Measurements from ENCODE around the gene LGI4.

The LGI4 gene

GRCh38 chr19:35094656-35095055 lies 40.2 kb downstream of the LGI4 start:
- Histone ChIP-seq H3K36me3 (replicated peaks in 1 of 2; ENCODE audit: control insufficient read depth in 2 of 2, insufficient read depth in 2 of 2, low read length in 2 of 2) (no peaks in the 10 kb centered on the region), H3K18ac (ENCODE audit: low read length) (no peak overlapping the region), H3K4me1 (ENCODE audit: control insufficient read depth in 2 of 2, insufficient read depth in 1 of 2, low read depth in 1 of 2, low read length in 2 of 2) (peaks cover 0 to 3% of the 10 kb centered on the region in 2 donors), H2AK5ac (ENCODE audit: low read depth, low read length) (no peak overlapping the region), H4K91ac (ENCODE audit: low read depth, low read length, poor library complexity) (no peak overlapping the region), H3K79me1 (ENCODE audit: low read depth, low read length) (peaks cover 3% of the 10 kb centered on the region), H4K8ac (ENCODE audit: low read depth, low read length) (no peak overlapping the region), H2BK15ac (ENCODE audit: low read length) (no peak overlapping the region), H3K9me3 (replicated peaks in 1 of 2; ENCODE audit: control insufficient read depth in 2 of 2, insufficient read depth in 1 of 2, low read depth in 1 of 2, low read length in 2 of 2) (no peaks in the 10 kb centered on the region), H3K27ac (replicated peaks; ENCODE audit: low read length) (no peak overlapping the region), H2BK12ac (ENCODE audit: low read length) (no peak overlapping the region), H3K4ac (ENCODE audit: low read length) (no peak overlapping the region), H3K27me3 (ENCODE audit: control insufficient read depth in 3 of 3, insufficient read depth in 3 of 3, low read depth in 1 of 3, low read length in 3 of 3) (peaks cover 0 to 5% (median 3%) of the 10 kb centered on the region in 3 experiments), H3K14ac (ENCODE audit: low read length) (no peak overlapping the region), H3K23ac (ENCODE audit: low read depth, low read length, poor library complexity) (no peak overlapping the region), H3K9ac (ENCODE audit: low read depth, low read length, poor library complexity) (no peak overlapping the region), H3K4me3 (ENCODE audit: low read length in 2 of 2) (no peak overlapping the region), H2BK120ac (ENCODE audit: low read depth, low read length) (no peak overlapping the region), H2BK5ac (ENCODE audit: low read length) (no peak overlapping the region), H3K4me2 (ENCODE audit: insufficient read depth, low read length, poor library complexity, severe bottlenecking) (no peak overlapping the region), H2AFZ (ENCODE audit: low read length) (no peak overlapping the region)
- WGBS, 2 donors (ENCODE audit: extremely low coverage in 2 of 2, insufficient read length in 2 of 2, insufficient replicate concordance in 1 of 2): no CpG with 5 or more reads among the region's 4 CpGs
- DNase-seq (ENCODE audit: low spot score): no peak

GRCh38 chr19:35093941-35094647 lies 40.8 kb downstream of the LGI4 start:
- no peak overlapping the region for H4K91ac ChIP-seq (ENCODE audit: low read depth, low read length, poor library complexity)
- no peaks in the 10 kb centered on the region for H3K36me3 ChIP-seq (replicated peaks in 1 of 2; ENCODE audit: control insufficient read depth in 2 of 2, insufficient read depth in 2 of 2, low read length in 2 of 2)
- H3K4me2 ChIP-seq (ENCODE audit: insufficient read depth, low read length, poor library complexity, severe bottlenecking): no peak overlapping the region
- no peak overlapping the region for H4K8ac ChIP-seq (ENCODE audit: low read depth, low read length)
- no peak for DNase-seq (ENCODE audit: low spot score)
- H2BK12ac ChIP-seq (ENCODE audit: low read length): no peak overlapping the region
- H3K4me1 ChIP-seq (ENCODE audit: control insufficient read depth in 2 of 2, insufficient read depth in 1 of 2, low read depth in 1 of 2, low read length in 2 of 2): peaks cover 0 to 3% of the 10 kb centered on the region in 2 donors
- no peak overlapping the region for H3K27ac ChIP-seq (replicated peaks; ENCODE audit: low read length)
- peak overlapping the region; percentile 89 for H3K18ac ChIP-seq (ENCODE audit: low read length)
- no peak overlapping the region for H3K14ac ChIP-seq (ENCODE audit: low read length)
- H2BK120ac ChIP-seq (ENCODE audit: low read depth, low read length): no peak overlapping the region
- WGBS, 2 donors (ENCODE audit: extremely low coverage in 2 of 2, insufficient read length in 2 of 2, insufficient replicate concordance in 1 of 2): no CpG with 5 or more reads among the region's 11 CpGs
- no peak overlapping the region for H3K4ac ChIP-seq (ENCODE audit: low read length)
- no peak overlapping the region for H2AK5ac ChIP-seq (ENCODE audit: low read depth, low read length)
- H3K79me1 ChIP-seq (ENCODE audit: low read depth, low read length): peaks cover 3% of the 10 kb centered on the region
- H3K23ac ChIP-seq (ENCODE audit: low read depth, low read length, poor library complexity): peak overlapping the region; percentile 31
- H2BK5ac ChIP-seq (ENCODE audit: low read length): no peak overlapping the region
- H3K9ac ChIP-seq (ENCODE audit: low read depth, low read length, poor library complexity): peak overlapping the region; percentile 30
- H3K9me3 ChIP-seq (replicated peaks in 1 of 2; ENCODE audit: control insufficient read depth in 2 of 2, insufficient read depth in 1 of 2, low read depth in 1 of 2, low read length in 2 of 2): no peaks in the 10 kb centered on the region
- no peak overlapping the region for H3K4me3 ChIP-seq (ENCODE audit: low read length in 2 of 2)
- H2BK15ac ChIP-seq (ENCODE audit: low read length): no peak overlapping the region
- H3K27me3 ChIP-seq (ENCODE audit: control insufficient read depth in 3 of 3, insufficient read depth in 3 of 3, low read depth in 1 of 3, low read length in 3 of 3): peaks cover 0 to 5% (median 3%) of the 10 kb centered on the region in 3 experiments
- H2AFZ ChIP-seq (ENCODE audit: low read length): no peak overlapping the region

GRCh38 chr19:35093430-35093829 lies 41.4 kb downstream of the LGI4 start:
- Histone ChIP-seq H3K36me3 (replicated peaks in 1 of 2; ENCODE audit: control insufficient read depth in 2 of 2, insufficient read depth in 2 of 2, low read length in 2 of 2) (no peaks in the 10 kb centered on the region), H3K18ac (ENCODE audit: low read length) (no peak overlapping the region), H3K9me3 (replicated peaks in 1 of 2; ENCODE audit: control insufficient read depth in 2 of 2, insufficient read depth in 1 of 2, low read depth in 1 of 2, low read length in 2 of 2) (no peaks in the 10 kb centered on the region), H3K27me3 (ENCODE audit: control insufficient read depth in 3 of 3, insufficient read depth in 3 of 3, low read depth in 1 of 3, low read length in 3 of 3) (peaks cover 0 to 5% (median 3%) of the 10 kb centered on the region in 3 experiments), H3K4me3 (ENCODE audit: low read length in 2 of 2) (no peak overlapping the region), H3K23ac (ENCODE audit: low read depth, low read length, poor library complexity) (no peak overlapping the region), H3K79me1 (ENCODE audit: low read depth, low read length) (peaks cover 3% of the 10 kb centered on the region), H3K4me1 (ENCODE audit: control insufficient read depth in 2 of 2, insufficient read depth in 1 of 2, low read depth in 1 of 2, low read length in 2 of 2) (peaks cover 0 to 3% of the 10 kb centered on the region in 2 donors), H3K9ac (ENCODE audit: low read depth, low read length, poor library complexity) (no peak overlapping the region), H2BK120ac (ENCODE audit: low read depth, low read length) (no peak overlapping the region), H3K27ac (replicated peaks; ENCODE audit: low read length) (no peak overlapping the region), H2AK5ac (ENCODE audit: low read depth, low read length) (no peak overlapping the region), H3K4me2 (ENCODE audit: insufficient read depth, low read length, poor library complexity, severe bottlenecking) (no peak overlapping the region), H2BK12ac (ENCODE audit: low read length) (no peak overlapping the region), H2BK5ac (ENCODE audit: low read length) (no peak overlapping the region), H4K8ac (ENCODE audit: low read depth, low read length) (no peak overlapping the region), H4K91ac (ENCODE audit: low read depth, low read length, poor library complexity) (no peak overlapping the region), H3K4ac (ENCODE audit: low read length) (no peak overlapping the region), H2AFZ (ENCODE audit: low read length) (no peak overlapping the region), H2BK15ac (ENCODE audit: low read length) (no peak overlapping the region), H3K14ac (ENCODE audit: low read length) (no peak overlapping the region)
- DNase-seq (ENCODE audit: low spot score): no peak
- WGBS, 2 donors (ENCODE audit: extremely low coverage in 2 of 2, insufficient read length in 2 of 2, insufficient replicate concordance in 1 of 2): no CpG with 5 or more reads among the region's 5 CpGs

GRCh38 chr19:35090506-35091214 lies 44.2 kb downstream of the LGI4 start:
- H3K36me3 ChIP-seq (replicated peaks in 1 of 2; ENCODE audit: control insufficient read depth in 2 of 2, insufficient read depth in 2 of 2, low read length in 2 of 2): no peaks in the 10 kb centered on the region
- H2BK120ac ChIP-seq (ENCODE audit: low read depth, low read length): no peak overlapping the region
- H3K18ac ChIP-seq (ENCODE audit: low read length): peak overlapping the region; percentile 97
- no peak overlapping the region for H4K91ac ChIP-seq (ENCODE audit: low read depth, low read length, poor library complexity)
- no peaks in the 10 kb centered on the region for H3K9me3 ChIP-seq (replicated peaks in 1 of 2; ENCODE audit: control insufficient read depth in 2 of 2, insufficient read depth in 1 of 2, low read depth in 1 of 2, low read length in 2 of 2)
- no peak overlapping the region for H3K4ac ChIP-seq (ENCODE audit: low read length)
- no peak overlapping the region for H3K9ac ChIP-seq (ENCODE audit: low read depth, low read length, poor library complexity)
- peak overlapping the region; percentile 87 for H2AK5ac ChIP-seq (ENCODE audit: low read depth, low read length)
- H3K27me3 ChIP-seq (ENCODE audit: control insufficient read depth in 3 of 3, insufficient read depth in 3 of 3, low read depth in 1 of 3, low read length in 3 of 3): peaks cover 0 to 14% (median 6%) of the 10 kb centered on the region in 3 experiments
- no peak overlapping the region for H4K8ac ChIP-seq (ENCODE audit: low read depth, low read length)
- peaks cover 0 to 3% of the 10 kb centered on the region in 2 donors for H3K4me1 ChIP-seq (ENCODE audit: control insufficient read depth in 2 of 2, insufficient read depth in 1 of 2, low read depth in 1 of 2, low read length in 2 of 2)
- H3K23ac ChIP-seq (ENCODE audit: low read depth, low read length, poor library complexity): peak overlapping the region; percentile 67
- peak; percentile 54 for DNase-seq (ENCODE audit: low spot score)
- H2BK12ac ChIP-seq (ENCODE audit: low read length): peak overlapping the region; percentile 99
- peak overlapping the region; percentile 64 for H3K14ac ChIP-seq (ENCODE audit: low read length)
- H2BK15ac ChIP-seq (ENCODE audit: low read length): peak overlapping the region; percentile 25
- H2AFZ ChIP-seq (ENCODE audit: low read length): peak overlapping the region; percentile 48
- WGBS, 2 donors (ENCODE audit: extremely low coverage in 2 of 2, insufficient read length in 2 of 2, insufficient replicate concordance in 1 of 2): no CpG with 5 or more reads among the region's 36 CpGs
- H3K4me2 ChIP-seq (ENCODE audit: insufficient read depth, low read length, poor library complexity, severe bottlenecking): peak overlapping the region; percentile 43
- H2BK5ac ChIP-seq (ENCODE audit: low read length): no peak overlapping the region
- peak overlapping the region in 1 of 2 donors; percentile 63 for H3K4me3 ChIP-seq (ENCODE audit: low read length in 2 of 2)
- H3K79me1 ChIP-seq (ENCODE audit: low read depth, low read length): peaks cover 3% of the 10 kb centered on the region
- H3K27ac ChIP-seq (replicated peaks; ENCODE audit: low read length): no peak overlapping the region
